CD1c-positive myeloid dendritic cell (primary cell): ENCODE data around the gene CALML4.
"Not testable (repeated sequence)": the region's sequence is repeated elsewhere in the genome, so short reads cannot be mapped to it uniquely, and the experiment has no call there.

Source experiments
- DNase-seq: peaks from one replicate; pipeline ENCODE4 v3.0.0-alpha.2; 2016; ENCODE audit errors: extremely low spot score

The CALML4 gene

GRCh38 chr15:68191555-68191954, 13.6 kb downstream of the CALML4 start:
- DNase-seq, result no peak

GRCh38 chr15:68190048-68190447, 15.1 kb downstream of the CALML4 start:
- DNase-seq, result no peak

GRCh38 chr15:68188647-68189046, 16.5 kb downstream of the CALML4 start:
- DNase-seq, result no peak

GRCh38 chr15:68187559-68187958, 17.6 kb downstream of the CALML4 start:
- no peak for DNase-seq

GRCh38 chr15:68186671-68187397, 18.3 kb downstream of the CALML4 start:
- no peak for DNase-seq

- DNase-seq, result no peak
Observed at GRCh38 chr15:68184616-68185480, 20.3 kb downstream of the CALML4 start.

- no peak for DNase-seq
Observed at GRCh38 chr15:68183616-68184315, 21.4 kb downstream of the CALML4 start.

- no peak for DNase-seq
Observed at GRCh38 chr15:68177742-68178141, 27.4 kb downstream of the CALML4 start.

- no peak for DNase-seq
Observed at GRCh38 chr15:68176601-68177000, 28.5 kb downstream of the CALML4 start.

- peak; percentile 22 for DNase-seq
Observed at GRCh38 chr15:68175526-68175925, 29.6 kb downstream of the CALML4 start.

- DNase-seq, result no peak
Observed at GRCh38 chr15:68173119-68173518, 32.0 kb downstream of the CALML4 start.

GRCh38 chr15:68172037-68172436, 33.1 kb downstream of the CALML4 start:
- not testable (repeated sequence) for DNase-seq

GRCh38 chr15:68166847-68167246, 38.3 kb downstream of the CALML4 start:
- no peak for DNase-seq

- DNase-seq, result no peak
Observed at GRCh38 chr15:68163191-68163590, 41.9 kb downstream of the CALML4 start.

- no peak for DNase-seq
Observed at GRCh38 chr15:68158046-68158628, 47.0 kb downstream of the CALML4 start.

- no peak for DNase-seq
Observed at GRCh38 chr15:68157074-68157473, 48.1 kb downstream of the CALML4 start.

GRCh38 chr15:68154923-68155559, 50.1 kb downstream of the CALML4 start:
- peak; percentile 42 for DNase-seq

GRCh38 chr15:68152342-68152741, 52.8 kb downstream of the CALML4 start:
- DNase-seq, result no peak

- DNase-seq, result no peak
Observed at GRCh38 chr15:68151277-68151676, 53.9 kb downstream of the CALML4 start.

- DNase-seq, result no peak
Observed at GRCh38 chr15:68150187-68150586, 54.9 kb downstream of the CALML4 start.

- no peak for DNase-seq
Observed at GRCh38 chr15:68149059-68149458, 56.1 kb downstream of the CALML4 start.

- peak; percentile 30 for DNase-seq
Observed at GRCh38 chr15:68148039-68148438, 57.1 kb downstream of the CALML4 start.
